H9 (cell line): Measurements from ENCODE around the gene RNF213. TPM values are rescaled to one million over a fixed set of nuclear protein-coding genes. Genes with fewer than 3 reads are reported as not detected.

Experiments
- DNase-seq: peaks from one replicate; pipeline ENCODE4 v3.0.0-alpha.2; 2017
- H2AFZ ChIP-seq: one replicate; pipeline ENCODE4 v1.6.1; 2013; ENCODE audit warnings: mild to moderate bottlenecking, low read length, control low read depth, moderate library complexity
- H2AK5ac ChIP-seq: 2 replicates; pipeline ENCODE4 v1.6.1; 2013; ENCODE audit warnings: low read length, control low read depth, mixed read lengths; ENCODE audit not compliant: insufficient read length
- H2BK120ac ChIP-seq: one replicate; pipeline ENCODE4 v1.6.1; 2013; ENCODE audit warnings: low read depth, mild to moderate bottlenecking, low read length, control low read depth, inconsistent platforms; ENCODE audit not compliant: poor library complexity, severe bottlenecking
- H2BK12ac ChIP-seq: 2 replicates; pipeline ENCODE4 v1.6.1; 2013; ENCODE audit warnings: low read length, control low read depth, mixed read lengths, low read depth; ENCODE audit not compliant: insufficient read length
- H2BK15ac ChIP-seq: 2 replicates; pipeline ENCODE4 v1.6.1; 2013; ENCODE audit warnings: low read depth, low read length, control low read depth
- H2BK20ac ChIP-seq: one replicate; pipeline ENCODE4 v1.6.1; 2013; ENCODE audit warnings: low read depth, mild to moderate bottlenecking, low read length, control low read depth, inconsistent platforms; ENCODE audit not compliant: poor library complexity, severe bottlenecking
- H2BK5ac ChIP-seq: 2 replicates; pipeline ENCODE4 v1.6.1; 2013; ENCODE audit warnings: low read length, control low read depth, mixed read lengths; ENCODE audit not compliant: insufficient read length
- H3K14ac ChIP-seq: 2 replicates; pipeline ENCODE4 v1.6.1; 2013; ENCODE audit warnings: low read length, control low read depth; ENCODE audit not compliant: insufficient read depth
- H3K18ac ChIP-seq: 2 replicates; pipeline ENCODE4 v1.6.1; 2013; ENCODE audit warnings: low read depth, mild to moderate bottlenecking, mixed read lengths, low read length, control low read depth; ENCODE audit not compliant: insufficient read length
- H3K23ac ChIP-seq: 2 replicates; pipeline ENCODE4 v1.6.1; 2013; ENCODE audit warnings: low read length, control low read depth, mixed read lengths, low read depth; ENCODE audit not compliant: insufficient read length
- H3K23me2 ChIP-seq: 2 replicates; pipeline ENCODE4 v1.6.1; 2013; ENCODE audit warnings: low read depth, mild to moderate bottlenecking, mixed read lengths, low read length, control low read depth; ENCODE audit not compliant: insufficient read length, poor library complexity, severe bottlenecking
- H3K27ac ChIP-seq: 2 replicates; pipeline ENCODE4 v1.5.1; 2013; ENCODE audit warnings: low read length, control low read depth, mixed read lengths, low read depth; ENCODE audit not compliant: insufficient read length
- H3K27me3 ChIP-seq: 2 replicates; pipeline ENCODE4 v1.6.1; 2013; ENCODE audit warnings: low read length, control low read depth, inconsistent platforms; ENCODE audit not compliant: insufficient read depth
- H3K4ac ChIP-seq: 2 replicates; pipeline ENCODE4 v1.6.1; 2013; ENCODE audit warnings: low read depth, mild to moderate bottlenecking, control low read depth, inconsistent platforms, low read length, moderate library complexity
- H3K4me1 ChIP-seq: 2 replicates; pipeline ENCODE4 v1.6.1; 2013; ENCODE audit warnings: low read length, control low read depth, inconsistent platforms; ENCODE audit not compliant: insufficient read depth
- H3K4me2 ChIP-seq: 2 replicates; pipeline ENCODE4 v1.6.1; 2013; ENCODE audit warnings: low read length, control low read depth, mixed read lengths; ENCODE audit not compliant: insufficient read length, insufficient read depth
- H3K56ac ChIP-seq: 2 replicates; pipeline ENCODE4 v1.6.1; 2013; ENCODE audit warnings: low read depth, mild to moderate bottlenecking, mixed read lengths, low read length, control low read depth; ENCODE audit not compliant: insufficient read length
- H3K79me1 ChIP-seq: 2 replicates; pipeline ENCODE4 v1.6.1; 2013; ENCODE audit warnings: low read depth, mild to moderate bottlenecking, moderate library complexity, low read length, control low read depth, inconsistent platforms; ENCODE audit not compliant: insufficient read depth, poor library complexity, severe bottlenecking
- H3K79me2 ChIP-seq: 2 replicates; pipeline ENCODE4 v1.6.1; 2013; ENCODE audit warnings: low read length, control low read depth, inconsistent platforms; ENCODE audit not compliant: insufficient read depth
- H3K9ac ChIP-seq: 2 replicates; pipeline ENCODE4 v1.6.1; 2013; ENCODE audit warnings: low read length, control low read depth, mixed read lengths; ENCODE audit not compliant: insufficient read length; ENCODE audit errors: extremely low read depth
- H3K9me3 ChIP-seq: one replicate; pipeline ENCODE4 v1.6.1; 2013; ENCODE audit warnings: low read depth, low read length, inconsistent platforms; ENCODE audit not compliant: control insufficient read depth
- H3T11ph ChIP-seq: one replicate; pipeline ENCODE4 v1.6.1; 2013; ENCODE audit warnings: mild to moderate bottlenecking, low read length, control low read depth, inconsistent platforms
- H4K20me1 ChIP-seq: one replicate; pipeline ENCODE4 v1.6.1; 2013; ENCODE audit not compliant: control insufficient read depth, insufficient read length, insufficient read depth
- H4K5ac ChIP-seq: 2 replicates; pipeline ENCODE4 v1.6.1; 2013; ENCODE audit warnings: low read depth, mild to moderate bottlenecking, mixed read lengths, low read length, control low read depth; ENCODE audit not compliant: insufficient read length
- H4K8ac ChIP-seq: replicated peaks from 2 replicates; pipeline ENCODE4 v1.6.1; 2013; ENCODE audit warnings: low read length, control low read depth, mixed read lengths, low read depth; ENCODE audit not compliant: insufficient read length
- H4K91ac ChIP-seq: 2 replicates; pipeline ENCODE4 v1.6.1; 2013; ENCODE audit warnings: low read depth, mild to moderate bottlenecking, moderate library complexity, mixed read lengths, low read length, control low read depth; ENCODE audit not compliant: insufficient read length
- H3K27ac Mint-ChIP-seq, 3 experiments: 2 replicates in 2 of 3; 3 replicates in 1 of 3; pipeline ENCODE4 v1.8.0; 2020 to 2021; ENCODE audit warnings: mixed read lengths in 3 of 3, mild to moderate bottlenecking in 1 of 3, moderate library complexity in 1 of 3
- H3K27me3 Mint-ChIP-seq: 2 replicates; pipeline ENCODE4 v1.8.0; 2021; ENCODE audit warnings: low read depth, mild to moderate bottlenecking, moderate library complexity, mixed read lengths
- H3K36me3 Mint-ChIP-seq, 3 experiments: 2 replicates in 2 of 3; 3 replicates in 1 of 3; pipeline ENCODE4 v1.8.0; 2020 to 2021; ENCODE audit warnings: low read depth in 3 of 3, mixed read lengths in 3 of 3; ENCODE audit not compliant: insufficient read depth in 1 of 3
- H3K4me1 Mint-ChIP-seq, 2 experiments: 2 replicates each; pipeline ENCODE4 v1.8.0; 2020; ENCODE audit warnings: mixed read lengths in 2 of 2
- H3K4me3 Mint-ChIP-seq, 2 experiments: 2 replicates in 1 of 2; 3 replicates in 1 of 2; pipeline ENCODE4 v1.8.0; 2020 to 2021; ENCODE audit warnings: mild to moderate bottlenecking in 2 of 2, mixed read lengths in 2 of 2, moderate library complexity in 1 of 2
- H3K9me3 Mint-ChIP-seq, 2 experiments: 2 replicates in 1 of 2; 3 replicates in 1 of 2; pipeline ENCODE4 v1.8.0; 2020; ENCODE audit warnings: mild to moderate bottlenecking in 2 of 2, mixed read lengths in 2 of 2, moderate library complexity in 1 of 2
- WGBS: extraction: QIAGEN DNeasy Blood & Tissue Kit; methylation state at CpG from one replicate; pipeline ENCODE4 v1.1.7; 2013; ENCODE audit warnings: missing lambda C conversion rate, low lambda C conversion rate, mixed read lengths; ENCODE audit not compliant: insufficient read length; ENCODE audit errors: extremely low coverage; 5-methylcytosine and 5-hydroxymethylcytosine counted together
- total RNA-seq: library from RNA; stranded (reverse); gene quantifications from 2 replicates; pipeline ENCODE4 v1.2.1, GENCODE V29; 2021
- TF ChIP-seq, protein P1 (sequence below): fragments of 200-600 bp; sonication (generic); conservative IDR thresholded peaks from 3 replicates; pipeline ENCODE4 v1.8.0; 2021; ENCODE audit warnings: antibody characterized with exemption, mild to moderate bottlenecking

Gene RNF213
- total RNA-seq, 1 experiment from 2014 or later: 34.3 TPM

DNA sequence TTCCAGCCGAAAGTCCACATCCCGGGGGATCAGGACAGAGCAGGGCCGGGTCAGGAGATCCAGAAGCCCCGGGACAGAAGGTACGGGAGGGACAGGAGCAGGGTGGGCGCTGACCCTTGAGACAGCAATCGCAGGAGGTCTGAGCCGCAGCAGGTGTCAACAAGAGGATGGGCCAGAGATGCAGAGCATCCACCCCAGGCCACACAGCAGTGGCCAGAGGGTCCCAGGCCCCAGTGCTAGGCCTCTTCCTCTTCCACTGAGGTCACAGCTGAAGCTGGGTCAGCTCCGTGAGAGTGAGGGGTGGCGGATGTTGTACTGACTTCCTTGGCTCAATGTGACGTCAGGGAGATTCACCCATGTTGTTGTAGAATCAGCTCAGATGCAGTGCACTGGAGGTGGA is 8.7 kb upstream of the RNF213 start:
- Mint-ChIP-seq H3K36me3 (peaks cover 3 to 14% (median 4%) of the 10 kb centered on the region in 3 experiments), H3K27ac (peak overlapping the region in 2 of 3 experiments; percentile 12 to 87; a peak in 2 of 7 replicates), H3K27me3 (no peaks in the 10 kb centered on the region), H3K4me3 (no peak overlapping the region), H3K4me1 (peaks cover 2 to 10% of the 10 kb centered on the region in 2 experiments; a peak in 2 of 4 replicates), H3K9me3 (no peaks in the 10 kb centered on the region)
- Histone ChIP-seq H3K27ac (no peak overlapping the region), H3K9ac (no peak overlapping the region), H4K20me1 (no peaks in the 10 kb centered on the region), H3K4me2 (no peak overlapping the region), H3K56ac (no peak overlapping the region), H3K9me3 (no peaks in the 10 kb centered on the region), H3K18ac (no peak overlapping the region), H3K4me1 (peaks cover 4% of the 10 kb centered on the region; the same call in 1 of the 2 replicates), H3K4ac (no peak overlapping the region), H4K8ac (no peak overlapping the region), H3K79me2 (no peaks in the 10 kb centered on the region), H3K27me3 (no peaks in the 10 kb centered on the region), H4K5ac (no peak overlapping the region), H3K23me2 (no peaks in the 10 kb centered on the region), H3K14ac (no peak overlapping the region), H2AFZ (no peak overlapping the region), H2BK20ac (no peak overlapping the region), H3K79me1 (no peaks in the 10 kb centered on the region), H3T11ph (no peak overlapping the region), H2AK5ac (no peak overlapping the region), H3K23ac (no peak overlapping the region), H4K91ac (no peak overlapping the region), H2BK15ac (no peak overlapping the region), H2BK120ac (no peak overlapping the region), H2BK12ac (no peak overlapping the region), H2BK5ac (no peak overlapping the region)
- TF ChIP-seq, protein P1, sequence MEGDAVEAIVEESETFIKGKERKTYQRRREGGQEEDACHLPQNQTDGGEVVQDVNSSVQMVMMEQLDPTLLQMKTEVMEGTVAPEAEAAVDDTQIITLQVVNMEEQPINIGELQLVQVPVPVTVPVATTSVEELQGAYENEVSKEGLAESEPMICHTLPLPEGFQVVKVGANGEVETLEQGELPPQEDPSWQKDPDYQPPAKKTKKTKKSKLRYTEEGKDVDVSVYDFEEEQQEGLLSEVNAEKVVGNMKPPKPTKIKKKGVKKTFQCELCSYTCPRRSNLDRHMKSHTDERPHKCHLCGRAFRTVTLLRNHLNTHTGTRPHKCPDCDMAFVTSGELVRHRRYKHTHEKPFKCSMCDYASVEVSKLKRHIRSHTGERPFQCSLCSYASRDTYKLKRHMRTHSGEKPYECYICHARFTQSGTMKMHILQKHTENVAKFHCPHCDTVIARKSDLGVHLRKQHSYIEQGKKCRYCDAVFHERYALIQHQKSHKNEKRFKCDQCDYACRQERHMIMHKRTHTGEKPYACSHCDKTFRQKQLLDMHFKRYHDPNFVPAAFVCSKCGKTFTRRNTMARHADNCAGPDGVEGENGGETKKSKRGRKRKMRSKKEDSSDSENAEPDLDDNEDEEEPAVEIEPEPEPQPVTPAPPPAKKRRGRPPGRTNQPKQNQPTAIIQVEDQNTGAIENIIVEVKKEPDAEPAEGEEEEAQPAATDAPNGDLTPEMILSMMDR: no peak
- WGBS: no CpG with 5 or more reads among the region's 11 CpGs
- DNase-seq: no peak
